ENCODE data around the gene CCNY. TPM values are rescaled to one million over a fixed set of nuclear protein-coding genes. Genes with fewer than 3 reads are reported as not detected.

CCNY gene
- total RNA-seq, 2 experiments from 2014 or later, result 42.2 to 48.8 TPM

DNA sequence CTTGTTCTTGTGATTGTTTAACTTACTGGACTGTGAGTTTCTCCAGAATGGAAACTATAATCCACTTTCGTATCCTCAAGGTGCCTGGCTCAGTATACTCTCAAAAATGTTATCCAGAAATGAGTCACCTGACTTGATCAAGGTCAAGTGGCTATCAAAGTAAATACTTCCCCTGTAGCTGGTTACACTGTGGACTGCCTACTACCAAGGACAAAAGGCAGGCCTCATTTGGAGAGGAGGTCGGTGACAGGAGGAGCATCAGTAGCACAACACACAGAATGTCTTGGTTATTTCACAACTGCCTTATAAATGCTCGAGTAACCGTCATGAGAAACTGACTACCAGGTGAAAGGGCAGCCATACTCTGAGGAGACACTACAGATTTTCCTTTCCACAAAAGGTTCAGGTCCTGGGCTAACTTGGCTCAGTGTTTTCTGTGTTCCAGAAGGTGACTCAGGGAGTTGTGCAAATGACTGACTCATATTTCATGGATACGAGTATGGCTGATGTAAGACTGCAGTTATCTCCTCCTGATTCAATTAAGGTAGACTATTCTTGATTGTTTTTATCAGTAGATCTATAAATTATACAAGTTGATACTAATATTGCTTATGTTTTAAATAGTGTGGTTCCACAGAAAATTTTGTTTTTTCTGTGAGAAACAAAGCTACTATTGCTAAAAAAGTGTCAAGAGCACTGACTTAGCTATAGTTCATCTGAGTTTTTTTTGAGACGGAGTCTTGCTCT is 4.2 kb upstream of the CCNY start:
- Mint-ChIP-seq H3K36me3 (ENCODE audit: low read depth) (peaks cover 15% of the 10 kb centered on the region), H3K27me3 (no peaks in the 10 kb centered on the region), H3K4me1 (ENCODE audit: low read depth) (peaks cover 48% of the 10 kb centered on the region), H3K27ac (no peak overlapping the region), H3K9me3 (no peaks in the 10 kb centered on the region), H3K4me3 (no peak overlapping the region)
- ATAC-seq (no peak), DNase-seq (no peak)
- ChIA-PET POLR2A (no interaction called here), CTCF (no interaction called here)
- TF ChIP-seq, protein P1, sequence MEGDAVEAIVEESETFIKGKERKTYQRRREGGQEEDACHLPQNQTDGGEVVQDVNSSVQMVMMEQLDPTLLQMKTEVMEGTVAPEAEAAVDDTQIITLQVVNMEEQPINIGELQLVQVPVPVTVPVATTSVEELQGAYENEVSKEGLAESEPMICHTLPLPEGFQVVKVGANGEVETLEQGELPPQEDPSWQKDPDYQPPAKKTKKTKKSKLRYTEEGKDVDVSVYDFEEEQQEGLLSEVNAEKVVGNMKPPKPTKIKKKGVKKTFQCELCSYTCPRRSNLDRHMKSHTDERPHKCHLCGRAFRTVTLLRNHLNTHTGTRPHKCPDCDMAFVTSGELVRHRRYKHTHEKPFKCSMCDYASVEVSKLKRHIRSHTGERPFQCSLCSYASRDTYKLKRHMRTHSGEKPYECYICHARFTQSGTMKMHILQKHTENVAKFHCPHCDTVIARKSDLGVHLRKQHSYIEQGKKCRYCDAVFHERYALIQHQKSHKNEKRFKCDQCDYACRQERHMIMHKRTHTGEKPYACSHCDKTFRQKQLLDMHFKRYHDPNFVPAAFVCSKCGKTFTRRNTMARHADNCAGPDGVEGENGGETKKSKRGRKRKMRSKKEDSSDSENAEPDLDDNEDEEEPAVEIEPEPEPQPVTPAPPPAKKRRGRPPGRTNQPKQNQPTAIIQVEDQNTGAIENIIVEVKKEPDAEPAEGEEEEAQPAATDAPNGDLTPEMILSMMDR (IDR thresholded peaks at IDR 0.05), result no peak
- intact Hi-C loops (cut with micrococcal nuclease), result loop anchor here (10.0 kb wide), 1 partner anchor 207 kb away; the partner anchor contains the start of gene CREM

DNA sequence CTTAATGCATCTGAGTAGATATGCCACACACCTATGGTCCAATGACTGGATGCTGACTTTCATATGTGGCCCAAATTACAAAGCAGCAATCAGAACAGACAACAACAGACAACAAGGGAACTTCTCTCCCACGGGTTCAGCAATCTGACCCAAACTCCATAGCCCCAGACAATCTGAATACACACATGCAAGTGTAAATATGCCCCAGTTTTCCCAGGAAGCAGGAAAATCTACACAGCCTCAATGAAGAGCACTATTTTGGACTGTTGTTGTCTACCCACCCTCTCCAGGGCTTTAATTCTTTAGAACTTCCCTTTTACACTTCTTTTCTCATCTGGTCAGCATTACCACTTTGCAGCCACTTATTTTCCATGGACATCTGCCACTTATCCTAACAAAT is 2.0 kb upstream of the CCNY start:
- Mint-ChIP-seq H3K4me3 (peak overlapping the region; percentile 41), H3K36me3 (ENCODE audit: low read depth) (peaks cover 17% of the 10 kb centered on the region), H3K9me3 (no peaks in the 10 kb centered on the region), H3K27ac (peak overlapping the region; percentile 43), H3K27me3 (no peaks in the 10 kb centered on the region), H3K4me1 (ENCODE audit: low read depth) (peaks cover 47% of the 10 kb centered on the region)
- CTCF ChIA-PET, result no interaction called here
- DNase-seq, result no peak
- no peak for ATAC-seq
- intact Hi-C loops (cut with micrococcal nuclease), result loop anchor here (10.0 kb wide), 1 partner anchor 209 kb away; the partner anchor contains the start of gene CREM
- TF ChIP-seq, protein P1 (IDR thresholded peaks at IDR 0.05), result no peak
- POLR2A ChIA-PET, result no interaction called here

DNA sequence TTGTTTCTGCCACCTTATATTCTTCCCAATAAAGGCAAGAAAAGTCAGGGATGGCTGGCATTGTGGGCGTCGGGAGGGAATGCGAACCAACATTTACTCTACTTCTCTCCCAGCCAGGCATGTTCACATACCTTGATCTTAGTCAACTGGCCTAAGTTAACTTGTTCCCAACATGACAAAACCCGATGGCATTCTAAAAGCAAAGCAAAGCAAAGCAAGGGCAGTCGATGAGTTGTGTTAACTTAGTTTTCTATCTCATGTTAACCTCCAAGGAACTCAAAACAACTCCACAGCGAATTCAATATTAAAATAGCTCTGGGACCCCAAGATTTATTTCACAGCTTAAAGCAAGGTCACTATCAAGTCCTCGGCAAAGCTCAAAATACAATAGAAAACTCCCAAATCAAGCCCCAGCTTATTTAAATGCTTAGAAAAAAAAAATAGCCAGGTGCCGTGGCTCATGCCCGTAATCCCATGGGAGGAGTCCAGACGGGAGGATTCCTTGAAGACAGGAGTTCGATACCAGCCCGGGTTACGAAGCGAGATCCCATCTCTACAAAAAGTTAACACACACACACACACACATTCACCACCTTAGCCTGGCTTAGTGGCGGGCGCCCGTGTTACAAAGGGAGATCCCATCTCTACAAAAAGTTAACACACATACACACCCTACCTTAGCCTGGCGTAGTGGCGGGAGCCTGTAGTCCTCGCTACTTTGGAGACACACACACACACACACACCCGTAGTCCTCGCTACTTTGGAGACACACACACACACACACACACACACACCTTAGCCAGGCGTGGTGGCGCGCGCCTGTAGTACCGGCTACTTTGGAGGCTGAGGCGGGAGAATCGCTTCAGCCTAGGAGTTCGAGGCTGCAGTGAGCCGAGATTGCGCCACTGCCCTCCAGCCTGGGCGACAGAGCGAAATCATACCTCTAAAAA is 901 bp upstream of the CCNY start:
- Mint-ChIP-seq H3K9me3 (no peaks in the 10 kb centered on the region), H3K36me3 (ENCODE audit: low read depth) (peaks cover 19% of the 10 kb centered on the region), H3K4me3 (peak overlapping the region; percentile 92), H3K27ac (peak overlapping the region; percentile 90), H3K4me1 (ENCODE audit: low read depth) (peaks cover 51% of the 10 kb centered on the region), H3K27me3 (no peaks in the 10 kb centered on the region)
- ChIA-PET CTCF (no interaction called here), POLR2A (interaction anchor here (0.6 to 1.5 kb wide), 4 partner anchors 11 to 88 kb away, joined by 3 to 4 read pairs (median 4); no protein-coding TSS in a partner anchor)
- TF ChIP-seq, protein P1 (IDR thresholded peaks at IDR 0.05), result no peak
- DNase-seq (peak; percentile 49), ATAC-seq (peak; percentile 6)
- intact Hi-C loops (cut with micrococcal nuclease), result loop anchor here (10.0 kb wide), 1 partner anchor 211 kb away; the partner anchor contains the start of gene CREM

DNA sequence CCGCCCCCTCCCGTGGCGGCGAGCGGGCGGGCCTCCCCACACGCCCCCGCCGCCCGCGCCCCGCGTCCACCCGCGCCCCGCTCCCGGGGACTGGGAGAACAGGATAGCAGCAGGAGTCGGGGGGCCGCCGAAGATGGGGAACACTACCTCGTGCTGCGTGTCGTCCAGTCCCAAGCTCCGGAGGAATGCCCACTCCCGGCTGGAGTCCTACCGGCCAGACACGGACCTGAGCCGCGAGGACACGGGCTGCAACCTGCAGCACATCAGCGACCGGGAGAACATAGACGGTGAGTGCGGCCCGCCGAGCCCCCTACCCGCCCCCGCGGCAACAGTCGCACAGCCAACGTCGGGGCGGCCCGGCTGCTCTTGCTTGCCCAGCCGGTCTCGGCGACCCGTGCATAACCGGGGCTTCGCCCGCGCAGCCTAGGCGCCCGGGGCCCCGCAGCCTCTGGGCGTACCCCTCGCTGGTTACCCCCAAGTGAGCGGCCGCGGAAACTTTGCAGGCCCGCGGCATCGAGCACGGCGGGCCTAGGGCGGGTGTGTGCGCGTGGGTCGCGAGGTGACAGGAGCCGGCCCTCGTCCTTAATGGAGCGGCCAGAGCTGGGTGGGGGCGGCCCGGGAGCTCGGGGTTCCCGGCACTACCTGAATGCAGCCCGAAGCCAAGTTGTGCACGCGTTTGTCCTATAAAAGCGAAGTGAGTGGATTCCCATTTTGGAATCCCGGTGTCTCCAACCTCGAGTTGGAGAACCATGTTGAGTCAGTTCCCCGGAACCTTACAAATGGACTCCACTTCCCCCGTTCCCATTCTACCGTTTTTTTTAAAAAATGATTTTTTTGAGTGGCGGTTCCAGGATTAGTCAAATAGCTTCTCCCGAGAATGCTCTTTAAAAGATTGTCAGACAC is 863 bp downstream of the CCNY start:
- H3K4me3 Mint-ChIP-seq, result peak overlapping the region; percentile 81
- ATAC-seq, result peak; percentile 12
- CTCF ChIA-PET, result interaction anchor here (1.4 to 1.8 kb wide), 2 partner anchors 9 to 19 kb away, joined by 3 to 5 read pairs; no protein-coding TSS in a partner anchor

More for the DNA sequence above, 863 bp downstream of the CCNY start:
- POLR2A ChIA-PET, result interaction anchor here (1.0 to 1.1 kb wide), 2 partner anchors 9 to 46 kb away, joined by 3 read pairs; no protein-coding TSS in a partner anchor
- intact Hi-C loops (cut with micrococcal nuclease), result loop anchor here (10.0 kb wide), 1 partner anchor 212 kb away; the partner anchor contains the start of gene CREM
- Mint-ChIP-seq H3K9me3 (no peaks in the 10 kb centered on the region), H3K36me3 (ENCODE audit: low read depth) (peaks cover 19% of the 10 kb centered on the region), H3K27me3 (no peaks in the 10 kb centered on the region), H3K4me1 (ENCODE audit: low read depth) (peaks cover 63% of the 10 kb centered on the region), H3K27ac (peak overlapping the region; percentile 82)
- peak; percentile 53 for DNase-seq
- TF ChIP-seq, protein P1 (IDR thresholded peaks at IDR 0.05), result no peak

Data from activated CD8-positive, alpha-beta T cell treated with anti-CD3 and anti-CD28 coated beads for 36 hours (primary cell).